H1 (cell line): Measurements from ENCODE around the gene UGT1A10. TPM values are rescaled to one million over a fixed set of nuclear protein-coding genes. Genes with fewer than 3 reads are reported as not detected.

Source experiments
- CTCF ChIA-PET: fragments of 300-600 bp; sonication (Branson Sonifier 250); formaldehyde crosslinking; loops from one replicate; lab custom pipeline; 2021; ENCODE audit not compliant: partially characterized antibody; lab: Charles Lee
- POLR2A ChIA-PET: fragments of 300-600 bp; sonication (Branson Sonifier 250); formaldehyde crosslinking; loops from one replicate; lab custom pipeline; 2021; ENCODE audit warnings: inconsistent platforms; ENCODE audit not compliant: partially characterized antibody; lab: Charles Lee
- DNase-seq, 2 experiments: peaks; one replicate each; pipeline versions ENCODE4 v3.0.0 to v3.0.0-alpha.2; 2010 to 2022; ENCODE audit warnings: low spot score in 2 of 2, low read depth in 1 of 2, mixed read lengths in 1 of 2
- FAIRE-seq: peaks from 2 replicates; lab custom pipeline; 2011; peaks lifted over from hg19 to GRCh38; lab: Jason Lieb, UNC
- H2AFZ ChIP-seq: 2 replicates; pipeline ENCODE4 v1.8.1; 2012; ENCODE audit warnings: low read length, inconsistent platforms
- H2AK5ac ChIP-seq: 2 replicates; pipeline ENCODE4 v1.6.1; 2013; ENCODE audit warnings: low read depth, low read length
- H2BK120ac ChIP-seq: replicated peaks from 2 replicates; pipeline ENCODE3; 2013; ENCODE audit warnings: low read depth, low read length, inconsistent platforms
- H2BK12ac ChIP-seq: 2 replicates; pipeline ENCODE4 v1.6.1; 2013; ENCODE audit warnings: low read depth, low read length
- H2BK15ac ChIP-seq: 2 replicates; pipeline ENCODE4 v1.6.1; 2013; ENCODE audit warnings: low read length
- H2BK20ac ChIP-seq: 2 replicates; pipeline ENCODE4 v1.6.1; 2013; ENCODE audit warnings: low read length
- H2BK5ac ChIP-seq: 2 replicates; pipeline ENCODE4 v1.6.1; 2013; ENCODE audit warnings: low read depth, low read length
- H3K14ac ChIP-seq: 2 replicates; pipeline ENCODE4 v1.6.1; 2013; ENCODE audit warnings: inconsistent platforms; ENCODE audit not compliant: insufficient read length
- H3K18ac ChIP-seq: 2 replicates; pipeline ENCODE4 v1.6.1; 2013; ENCODE audit warnings: low read length; ENCODE audit errors: extremely low read depth
- H3K23ac ChIP-seq: 2 replicates; pipeline ENCODE4 v1.6.1; 2013; ENCODE audit warnings: inconsistent platforms; ENCODE audit not compliant: insufficient read length
- H3K23me2 ChIP-seq: 2 replicates; pipeline ENCODE4 v1.6.1; 2013; ENCODE audit warnings: low read depth, low read length
- H3K27ac ChIP-seq: 2 replicates; pipeline ENCODE4 v1.6.1; 2011; ENCODE audit warnings: low read depth, low read length, inconsistent platforms
- H3K27me3 ChIP-seq, 4 experiments: replicated peaks in 1 of 4; 1 replicate in 1 of 4; 2 replicates in 3 of 4; pipeline versions ENCODE4 v1.6.1 to v1.8.1; 2011 to 2013; ENCODE audit warnings: low read length in 3 of 4, mild to moderate bottlenecking in 3 of 4, inconsistent platforms in 2 of 4, mixed read lengths in 2 of 4, moderate library complexity in 1 of 4; ENCODE audit not compliant: control insufficient read depth in 3 of 4, insufficient read depth in 3 of 4; ENCODE audit errors: extremely low read depth in 1 of 4
- H3K36me3 ChIP-seq, 4 experiments: 2 replicates each; pipeline versions ENCODE4 v1.6.1 to v1.8.1; 2011 to 2013; ENCODE audit warnings: mild to moderate bottlenecking in 4 of 4, low read length in 3 of 4, moderate library complexity in 2 of 4, control low read depth in 1 of 4, inconsistent platforms in 1 of 4; ENCODE audit not compliant: insufficient read depth in 4 of 4, control insufficient read depth in 2 of 4
- H3K4ac ChIP-seq: replicated peaks from 2 replicates; pipeline ENCODE3; 2013; ENCODE audit warnings: low read length, low read depth, mixed read lengths, inconsistent platforms; ENCODE audit not compliant: insufficient read length
- H3K4me1 ChIP-seq, 4 experiments: replicated peaks in 1 of 4; 1 replicate in 1 of 4; 2 replicates in 3 of 4; pipeline versions ENCODE4 v1.6.1 to v1.8.1; 2011 to 2013; ENCODE audit warnings: low read length in 3 of 4, inconsistent platforms in 2 of 4, mixed read lengths in 1 of 4; ENCODE audit not compliant: insufficient read depth in 4 of 4, control insufficient read depth in 3 of 4
- H3K4me2 ChIP-seq, 2 experiments: 2 replicates each; pipeline versions ENCODE4 v1.6.1 to v1.8.1; 2011 to 2013; ENCODE audit warnings: low read depth in 2 of 2, low read length in 2 of 2, control low read depth in 1 of 2, inconsistent platforms in 1 of 2, mild to moderate bottlenecking in 1 of 2; ENCODE audit not compliant: insufficient read depth in 1 of 2
- H3K4me3 ChIP-seq, 4 experiments: fragments of 200-600, 300-600 bp in 1 of 4; sonication (generic), shearing (Covaris generic), sonication (Bioruptor Twin) in 1 of 4; 2 replicates each; pipeline versions ENCODE4 v1.5.1 to v1.8.1; 2011 to 2016; ENCODE audit warnings: low read length in 4 of 4, low read depth in 3 of 4, control low read depth in 2 of 4, inconsistent platforms in 2 of 4, mild to moderate bottlenecking in 2 of 4, mixed read lengths in 1 of 4, moderate library complexity in 1 of 4; ENCODE audit not compliant: insufficient read depth in 2 of 4; ENCODE audit errors: extremely low read depth in 1 of 4
- H3K56ac ChIP-seq: replicated peaks from 2 replicates; pipeline ENCODE3; 2013; ENCODE audit warnings: low read depth, mild to moderate bottlenecking, mixed read lengths, low read length, inconsistent platforms; ENCODE audit not compliant: insufficient read length
- H3K79me1 ChIP-seq: 2 replicates; pipeline ENCODE4 v1.6.1; 2013; ENCODE audit warnings: low read depth, low read length, control low read depth
- H3K79me2 ChIP-seq, 2 experiments: 2 replicates each; pipeline versions ENCODE4 v1.6.1 to v1.8.1; 2012 to 2013; ENCODE audit warnings: low read length in 2 of 2, mild to moderate bottlenecking in 2 of 2, inconsistent platforms in 1 of 2; ENCODE audit not compliant: insufficient read depth in 2 of 2, control insufficient read depth in 1 of 2
- H3K9ac ChIP-seq, 4 experiments: replicated peaks in 1 of 4; 1 replicate in 1 of 4; 2 replicates in 3 of 4; pipeline versions ENCODE4 v1.6.1 to v1.8.1; 2011 to 2013; ENCODE audit warnings: low read depth in 3 of 4, low read length in 3 of 4, control low read depth in 2 of 4, mild to moderate bottlenecking in 2 of 4, moderate library complexity in 2 of 4, inconsistent platforms in 1 of 4; ENCODE audit errors: extremely low read depth in 1 of 4
- H3K9me3 ChIP-seq, 2 experiments: 2 replicates each; pipeline versions ENCODE4 v1.6.1 to v1.8.1; 2012 to 2013; ENCODE audit warnings: mild to moderate bottlenecking in 2 of 2, moderate library complexity in 2 of 2, control low read depth in 1 of 2, inconsistent platforms in 1 of 2, low read depth in 1 of 2, low read length in 1 of 2, mixed read lengths in 1 of 2; ENCODE audit not compliant: insufficient read depth in 2 of 2
- H4K20me1 ChIP-seq, 2 experiments: replicated peaks in 1 of 2; 2 replicates each; pipeline versions ENCODE3 to v1.8.1; 2011 to 2013; ENCODE audit warnings: inconsistent platforms in 2 of 2, low read length in 2 of 2, mild to moderate bottlenecking in 1 of 2; ENCODE audit not compliant: insufficient read depth in 2 of 2, control insufficient read depth in 1 of 2
- H4K5ac ChIP-seq: 2 replicates; pipeline ENCODE4 v1.6.1; 2013; ENCODE audit warnings: low read length, low read depth, mixed read lengths, inconsistent platforms; ENCODE audit not compliant: insufficient read length
- H4K8ac ChIP-seq: 2 replicates; pipeline ENCODE4 v1.8.0; 2013; ENCODE audit warnings: mild to moderate bottlenecking, moderate library complexity, low read length, inconsistent platforms; ENCODE audit not compliant: insufficient read depth; ENCODE audit errors: extremely low read depth
- H4K91ac ChIP-seq: replicated peaks from 2 replicates; pipeline ENCODE3; 2013; ENCODE audit warnings: low read length, mixed read lengths, inconsistent platforms; ENCODE audit not compliant: insufficient read length
- CBX8 ChIP-seq: fragments of 300-800, 300-1000 bp; sonication (generic); IDR thresholded peaks from 2 replicates; pipeline ENCODE4 v1.7.1; 2016; ENCODE audit warnings: low read depth, low read length, borderline replicate concordance
- CEBPB ChIP-seq: IDR thresholded peaks from 2 replicates; pipeline ENCODE4 v1.6.1; 2012; ENCODE audit warnings: low read depth, low read length
- CREB1 ChIP-seq: IDR thresholded peaks from 2 replicates; pipeline ENCODE4 v1.6.1; 2012; ENCODE audit warnings: inconsistent platforms
- FOSL1 ChIP-seq: IDR thresholded peaks from 2 replicates; pipeline ENCODE4 v1.6.1; 2011; ENCODE audit warnings: mild to moderate bottlenecking, low read depth, low read length, moderate library complexity; ENCODE audit not compliant: insufficient read depth
- HDAC2 ChIP-seq, 2 experiments: fragments of 300-600 bp in 1 of 2; sonication (generic) in 1 of 2; IDR thresholded peaks; 2 replicates each; pipeline ENCODE4 v1.6.1; 2011 to 2012; ENCODE audit warnings: low read depth in 2 of 2, low read length in 2 of 2, mild to moderate bottlenecking in 2 of 2, moderate library complexity in 2 of 2, borderline replicate concordance in 1 of 2, inconsistent platforms in 1 of 2
- JUN ChIP-seq: IDR thresholded peaks from 2 replicates; pipeline ENCODE4 v1.6.1; 2011; ENCODE audit warnings: low read depth, mild to moderate bottlenecking, improper control_type of control experiment, low read length
- KDM4A ChIP-seq: IDR thresholded peaks from one replicate; pipeline ENCODE4 v1.7.1; 2012; ENCODE audit warnings: low read depth, mild to moderate bottlenecking, moderate library complexity, low read length, inconsistent platforms; ENCODE audit not compliant: severe bottlenecking
- SIRT6 ChIP-seq: IDR thresholded peaks from one replicate; pipeline ENCODE4 v1.7.1; 2012; ENCODE audit warnings: low read length, inconsistent platforms
- SIX5 ChIP-seq: IDR thresholded peaks from 2 replicates; pipeline ENCODE4 v1.6.1; 2011; ENCODE audit warnings: mild to moderate bottlenecking, low read depth, low read length
- TAF7 ChIP-seq: optimal IDR thresholded peaks from 2 replicates; pipeline ENCODE3; 2011; ENCODE audit warnings: low read depth, mild to moderate bottlenecking, inconsistent platforms, low read length, moderate library complexity, borderline replicate concordance
- TBP ChIP-seq: IDR thresholded peaks from 2 replicates; pipeline ENCODE4 v1.6.1; 2011; ENCODE audit warnings: low read depth, low read length, improper control_type of control experiment
- TCF12 ChIP-seq: IDR thresholded peaks from 2 replicates; pipeline ENCODE4 v1.6.1; 2011; ENCODE audit warnings: low read depth, mild to moderate bottlenecking, low read length
- ZNF274 ChIP-seq: IDR thresholded peaks from 2 replicates; pipeline ENCODE4 v1.7.0; 2012; ENCODE audit warnings: low read length, borderline replicate concordance; ENCODE audit errors: extremely low read depth
- WGBS, 2 experiments: shearing (Covaris generic) in 1 of 2; methylation state at CpG; one replicate each; pipeline versions ENCODE4 v1.1.6 to v1.1.7; 2013 to 2015; ENCODE audit warnings: low lambda C conversion rate in 2 of 2, mixed read lengths in 2 of 2, inconsistent platforms in 1 of 2, low coverage in 1 of 2, missing lambda C conversion rate in 1 of 2; ENCODE audit not compliant: insufficient replicate concordance in 2 of 2, insufficient coverage in 1 of 2, insufficient read length in 1 of 2; ENCODE audit errors: extremely low coverage in 1 of 2, missing lambda C conversion rate in 1 of 2; 5-methylcytosine and 5-hydroxymethylcytosine counted together
- polyA plus RNA-seq, 7 experiments: library from polyadenylated mRNA; depleted of rRNA in 3 of 7; stranded (reverse) in 5 of 7; unstranded in 2 of 7; fragments of >200 nt in 5 of 7; fragments of 200-250 nt in 2 of 7; gene quantifications; 1 replicate in 5 of 7; 2 replicates in 1 of 7; 4 replicates in 1 of 7; pipeline versions ENCODE4 v1.2.1 to v1.2.3, GENCODE V29; 2011 to 2013; ENCODE audit warnings: missing spikeins in 2 of 7, mixed read lengths in 2 of 7
- total RNA-seq: library from RNA; stranded (reverse); fragmentation: NEBNext Ultra II Directional; extraction: Animal tissue kit (Norgen Biotek cat#: 25700); gene quantifications from 2 replicates; pipeline ENCODE4 v1.2.1, GENCODE V29; 2021
- TF ChIP-seq, protein P1 (sequence below): IDR thresholded peaks from 2 replicates; pipeline ENCODE4 v1.6.1; 2011; ENCODE audit warnings: low read length, improper control_type of control experiment

Gene UGT1A10
- total and polyA plus RNA-seq, 2 of the 8 experiments (the other 6 are each of a cell fraction or from before 2014, with no cell fraction given), result not detected

DNA sequence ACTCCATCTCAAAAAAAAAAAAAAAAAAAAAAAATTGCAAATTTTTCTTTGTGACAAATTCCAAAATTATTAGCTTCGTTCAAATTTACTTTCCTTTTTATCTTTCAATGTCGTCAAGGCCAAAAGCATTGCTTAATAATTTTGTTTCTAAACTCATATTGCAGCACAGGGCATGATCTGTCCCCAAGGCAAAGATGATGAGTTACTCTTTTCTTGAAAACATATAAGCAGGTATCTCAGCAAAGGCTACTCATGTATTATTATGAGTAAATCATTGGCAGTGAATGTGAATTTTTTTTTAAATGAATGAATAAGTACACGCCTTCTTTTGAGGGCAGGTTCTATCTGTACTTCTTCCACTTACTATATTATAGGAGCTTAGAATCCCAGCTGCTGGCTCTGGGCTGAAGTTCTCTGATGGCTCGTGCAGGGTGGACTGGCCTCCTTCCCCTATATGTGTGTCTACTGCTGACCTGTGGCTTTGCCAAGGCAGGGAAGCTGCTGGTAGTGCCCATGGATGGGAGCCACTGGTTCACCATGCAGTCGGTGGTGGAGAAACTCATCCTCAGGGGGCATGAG lies 45.4 kb downstream of the UGT1A10 start, which contains the start of gene UGT1A7:
Gene UGT1A7, plus strand, starts transcription at position 381 of the 579 bp plus-strand sequence. Its CDS starts 37 bp downstream, at position 418.
- H3K79me1 ChIP-seq, result no peaks in the 10 kb centered on the region
- 81 to 100% methylated on average over 1 to 5 of the region's 5 CpGs for WGBS, 2 experiments
- no peak within 1 kb of the TSS for H3K4me3 ChIP-seq
- H3K79me2 ChIP-seq, result no peaks in the 10 kb centered on the region
- H4K5ac ChIP-seq, result no peak within 1 kb of the TSS
- no peaks in the 10 kb centered on the region for H3K36me3 ChIP-seq
- CTCF ChIA-PET, result interaction anchor here (1.8 kb wide), 1 partner anchor 30 kb away, joined by 6 read pairs; no protein-coding TSS in a partner anchor
- H3K27me3 ChIP-seq, result no peaks in the 10 kb centered on the region
- no peaks in the 10 kb centered on the region for H3K9me3 ChIP-seq
- H3K56ac ChIP-seq, result no peak within 1 kb of the TSS
- no peak within 1 kb of the TSS for H4K8ac ChIP-seq
- H4K91ac ChIP-seq, result no peak within 1 kb of the TSS
- no peak for FAIRE-seq
- H2AK5ac ChIP-seq, result no peak within 1 kb of the TSS
- POLR2A ChIA-PET, result no interaction called here
- H3K14ac ChIP-seq, result no peak within 1 kb of the TSS
- no peak for DNase-seq
- no peaks in the 10 kb centered on the region for H3K23me2 ChIP-seq
- H3K18ac ChIP-seq, result no peak within 1 kb of the TSS
- H2BK120ac ChIP-seq, result no peak within 1 kb of the TSS
- H3K27ac ChIP-seq, result no peak within 1 kb of the TSS
- H2AFZ ChIP-seq, result no peak within 1 kb of the TSS
- H3K4me1 ChIP-seq, result no peaks in the 10 kb centered on the region
- no peak within 1 kb of the TSS for H3K4ac ChIP-seq
- H2BK12ac ChIP-seq, result no peak within 1 kb of the TSS
- no peak within 1 kb of the TSS for H3K23ac ChIP-seq
- H2BK15ac ChIP-seq, result no peak within 1 kb of the TSS
- H2BK5ac ChIP-seq, result no peak within 1 kb of the TSS
- no peak within 1 kb of the TSS for H3K4me2 ChIP-seq
- H2BK20ac ChIP-seq, result no peak within 1 kb of the TSS
- no peaks in the 10 kb centered on the region for H4K20me1 ChIP-seq
- no peak within 1 kb of the TSS for H3K9ac ChIP-seq
- TF ChIP-seq ZNF274 (no peak), SIX5 (no peak), TAF7 (no peak), CEBPB (no peak), KDM4A (no peak), CREB1 (no peak), TCF12 (no peak), FOSL1 (no peak), SIRT6 (no peak), HDAC2 (IDR thresholded peaks at IDR 0.05; ENCODE audit: borderline replicate concordance in 1 of 2, low read depth in 2 of 2, low read length in 2 of 2) (no peak), JUN (no peak), CBX8 (no peak), TBP (no peak)
- TF ChIP-seq, protein P1, sequence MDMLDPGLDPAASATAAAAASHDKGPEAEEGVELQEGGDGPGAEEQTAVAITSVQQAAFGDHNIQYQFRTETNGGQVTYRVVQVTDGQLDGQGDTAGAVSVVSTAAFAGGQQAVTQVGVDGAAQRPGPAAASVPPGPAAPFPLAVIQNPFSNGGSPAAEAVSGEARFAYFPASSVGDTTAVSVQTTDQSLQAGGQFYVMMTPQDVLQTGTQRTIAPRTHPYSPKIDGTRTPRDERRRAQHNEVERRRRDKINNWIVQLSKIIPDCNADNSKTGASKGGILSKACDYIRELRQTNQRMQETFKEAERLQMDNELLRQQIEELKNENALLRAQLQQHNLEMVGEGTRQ, result no peak
